GM10266 (cell line): ENCODE results near the gene MAP3K4.

Source experiments
- DNase-seq: peaks from one replicate; pipeline ENCODE4 v3.0.0; 2012; ENCODE audit errors: extremely low spot score
- CTCF ChIP-seq: IDR thresholded peaks from 2 replicates; pipeline ENCODE4 v1.5.1; 2012; ENCODE audit warnings: mild to moderate bottlenecking, low read depth; ENCODE audit not compliant: control insufficient read depth, insufficient read depth; ENCODE audit errors: missing control alignments

MAP3K4 gene

GRCh38 chr6:160951187-160952030 is 40.2 kb upstream of the MAP3K4 start:
- no peak for DNase-seq
- no peak for TF ChIP-seq CTCF

- DNase-seq, result no peak
- no peak for TF ChIP-seq CTCF
These were observed 38.8 kb upstream of the MAP3K4 start for GRCh38 chr6:160952633-160953281.

- no peak for DNase-seq
- TF ChIP-seq CTCF, result no peak
These were observed 35.9 kb upstream of the MAP3K4 start for GRCh38 chr6:160955508-160956295.

GRCh38 chr6:160956300-160957035 is 35.1 kb upstream of the MAP3K4 start:
- TF ChIP-seq CTCF, result no peak
- no peak for DNase-seq

- no peak for DNase-seq
- TF ChIP-seq CTCF, result no peak
These were observed 31.7 kb upstream of the MAP3K4 start for GRCh38 chr6:160959726-160960435.

GRCh38 chr6:160960839-160961238 is 30.7 kb upstream of the MAP3K4 start:
- no peak for TF ChIP-seq CTCF
- DNase-seq, result no peak
